ENCODE results near the gene GSS.

Gene GSS

DNA sequence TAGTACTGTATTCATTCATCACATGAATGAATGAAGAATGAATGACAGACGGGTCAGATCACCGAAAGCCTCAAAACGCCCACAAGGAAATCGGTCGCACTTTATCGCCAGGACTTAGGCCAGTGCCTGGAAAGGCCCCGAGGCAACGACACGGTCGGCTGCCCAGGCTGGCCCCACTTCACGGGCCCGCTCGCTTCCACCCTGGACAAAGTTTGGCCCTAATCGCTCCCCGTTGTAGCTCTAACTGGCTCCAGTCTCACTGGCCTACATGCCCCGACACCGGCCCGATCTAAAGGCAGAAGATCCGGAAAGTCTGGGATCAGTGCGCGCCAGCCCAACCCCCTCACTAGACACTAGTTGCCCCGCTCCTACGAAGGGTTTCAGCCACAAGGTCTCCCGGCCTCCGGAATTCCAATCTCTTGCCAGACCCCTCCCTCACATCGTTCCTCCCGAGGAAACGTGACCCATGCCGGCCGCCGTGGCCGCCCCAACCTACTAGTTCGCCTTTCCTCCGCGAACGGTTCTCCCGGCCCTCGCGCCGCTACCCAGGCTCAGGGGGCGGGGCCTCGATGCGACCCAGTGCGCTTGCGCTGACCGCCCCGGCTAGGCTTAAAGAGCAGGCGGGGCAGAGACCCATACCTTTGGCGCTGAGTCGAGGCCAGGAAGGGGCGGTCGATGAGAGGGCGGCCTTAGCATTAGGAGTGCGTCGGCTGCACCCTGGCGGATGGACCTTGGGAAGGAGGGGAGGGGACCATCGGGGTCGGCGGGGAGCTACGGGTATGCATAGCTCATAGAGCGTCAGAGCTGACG is at the start of gene GSS, which contains the start of gene MYH7B:
Gene GSS, minus strand, starts transcription at position 576 of the 810 bp plus-strand sequence. CDS start 3,954 bp downstream, outside the sequence.
Gene MYH7B, plus strand, starts transcription at position 638 of the 810 bp plus-strand sequence. CDS start 22,138 bp downstream, outside the sequence.
- peak; percentile 94 to 96 for DNase-seq (ENCODE audit: low read depth in 2 of 2)

DNA sequence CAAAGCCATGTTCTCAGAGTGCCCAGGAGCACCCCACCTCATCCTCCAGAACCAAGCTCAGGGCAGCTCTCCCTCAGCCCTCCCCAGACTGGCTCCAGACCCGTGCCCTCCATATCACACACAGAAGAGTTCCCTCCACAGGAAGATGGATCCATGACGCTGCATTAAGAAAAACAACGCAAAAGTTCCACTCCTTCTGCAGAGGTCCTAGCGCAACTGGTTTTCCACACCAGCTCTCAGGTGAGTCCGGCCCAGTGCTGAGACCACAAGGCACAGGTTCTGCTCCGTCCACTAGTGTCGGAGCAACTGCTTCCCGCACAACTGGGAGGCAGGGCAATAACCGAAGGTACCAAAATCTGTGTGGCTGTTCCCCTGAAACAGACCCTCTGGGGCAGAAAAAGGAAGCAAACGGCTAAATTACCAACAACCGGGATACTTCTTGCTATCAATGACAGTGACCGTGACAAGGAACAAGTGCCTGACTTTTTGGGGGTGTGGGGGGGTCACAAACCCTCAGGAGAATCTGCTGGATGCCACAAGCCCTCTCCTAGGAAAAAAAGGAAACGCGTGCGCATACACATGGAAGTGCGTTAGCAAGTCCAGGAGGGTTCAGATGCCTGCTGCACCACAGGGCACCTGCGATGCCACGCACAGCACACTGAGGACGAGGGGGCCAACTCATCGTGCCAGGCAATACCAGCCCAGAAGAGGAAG is 49.3 kb upstream of the GSS start:
- DNase-seq (ENCODE audit: low read depth in 2 of 2): no peak

DNA sequence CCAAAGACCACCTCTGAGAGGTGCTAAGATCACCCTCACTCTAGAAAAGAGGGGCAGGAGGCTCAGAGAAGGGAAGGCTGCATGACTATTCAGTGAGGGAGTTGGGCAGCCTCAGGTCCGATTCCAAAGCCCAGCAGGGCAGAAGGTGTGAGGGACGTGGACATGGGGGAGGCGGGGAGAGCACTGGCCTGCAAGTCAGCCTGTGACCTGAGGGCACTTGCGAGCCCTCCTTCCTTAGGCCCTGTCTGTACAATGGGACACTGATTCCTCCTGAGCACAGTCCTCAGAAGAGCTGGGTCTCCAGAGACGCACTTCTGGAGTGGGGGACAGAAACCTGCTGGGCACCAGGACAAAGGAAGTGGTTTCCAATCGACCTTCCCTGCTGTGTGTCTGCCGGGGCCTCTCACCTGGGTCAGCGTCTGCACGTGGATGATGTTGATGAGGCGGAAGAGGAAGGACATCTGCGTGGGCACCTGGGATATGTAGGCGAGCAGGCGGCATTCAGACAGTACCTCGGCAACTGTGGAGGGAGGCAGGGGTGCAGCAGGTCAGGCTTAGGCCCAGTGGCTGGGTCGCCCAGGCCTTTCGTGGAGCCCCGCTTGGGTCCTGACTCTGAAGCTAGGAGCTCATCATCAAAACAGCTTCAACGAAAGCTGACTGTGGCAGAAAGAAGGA is 48.6 kb upstream of the GSS start:
- DNase-seq (ENCODE audit: low read depth in 2 of 2): no peak

DNA sequence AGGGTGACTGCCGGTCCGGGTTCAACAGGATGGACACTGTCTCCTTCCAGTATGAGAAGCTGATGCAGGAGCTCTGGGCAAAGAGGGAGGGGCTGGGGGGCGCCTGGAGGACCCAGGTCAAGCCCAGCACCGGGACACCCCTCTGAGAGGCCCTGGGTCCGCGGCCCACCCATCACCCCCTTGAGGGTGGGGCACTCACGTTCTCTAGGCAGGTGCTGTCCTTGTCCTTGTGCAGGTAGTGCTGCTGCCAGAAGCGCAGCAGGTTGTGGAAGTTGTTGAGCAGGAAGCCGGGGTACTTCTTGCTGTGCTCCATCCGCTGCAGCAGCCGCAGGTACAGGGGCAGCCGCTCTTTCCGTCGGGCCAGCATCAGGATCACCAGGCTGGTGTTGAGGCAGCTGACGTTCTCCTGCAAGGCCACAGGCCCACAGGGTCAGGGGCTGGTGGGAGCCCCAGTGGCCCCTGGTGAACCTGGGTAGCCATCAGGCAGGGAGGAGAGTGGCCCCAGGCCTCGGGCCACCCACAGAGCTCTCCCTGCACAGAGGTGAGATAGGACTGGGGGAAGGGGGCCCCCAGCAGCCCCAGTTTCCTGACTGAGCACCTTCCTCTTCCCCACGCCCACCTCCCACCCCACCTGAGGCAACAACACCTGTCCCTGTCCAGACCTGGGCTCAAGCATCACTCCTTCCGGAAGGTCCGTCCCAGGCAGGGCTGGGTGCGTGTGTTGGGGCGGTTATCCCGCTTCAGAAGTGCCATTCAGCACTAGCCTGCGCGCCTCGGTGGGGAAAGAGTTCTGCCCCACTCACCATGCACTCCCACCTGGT is 47.8 kb upstream of the GSS start:
- no peak for DNase-seq (ENCODE audit: low read depth in 2 of 2)

DNA sequence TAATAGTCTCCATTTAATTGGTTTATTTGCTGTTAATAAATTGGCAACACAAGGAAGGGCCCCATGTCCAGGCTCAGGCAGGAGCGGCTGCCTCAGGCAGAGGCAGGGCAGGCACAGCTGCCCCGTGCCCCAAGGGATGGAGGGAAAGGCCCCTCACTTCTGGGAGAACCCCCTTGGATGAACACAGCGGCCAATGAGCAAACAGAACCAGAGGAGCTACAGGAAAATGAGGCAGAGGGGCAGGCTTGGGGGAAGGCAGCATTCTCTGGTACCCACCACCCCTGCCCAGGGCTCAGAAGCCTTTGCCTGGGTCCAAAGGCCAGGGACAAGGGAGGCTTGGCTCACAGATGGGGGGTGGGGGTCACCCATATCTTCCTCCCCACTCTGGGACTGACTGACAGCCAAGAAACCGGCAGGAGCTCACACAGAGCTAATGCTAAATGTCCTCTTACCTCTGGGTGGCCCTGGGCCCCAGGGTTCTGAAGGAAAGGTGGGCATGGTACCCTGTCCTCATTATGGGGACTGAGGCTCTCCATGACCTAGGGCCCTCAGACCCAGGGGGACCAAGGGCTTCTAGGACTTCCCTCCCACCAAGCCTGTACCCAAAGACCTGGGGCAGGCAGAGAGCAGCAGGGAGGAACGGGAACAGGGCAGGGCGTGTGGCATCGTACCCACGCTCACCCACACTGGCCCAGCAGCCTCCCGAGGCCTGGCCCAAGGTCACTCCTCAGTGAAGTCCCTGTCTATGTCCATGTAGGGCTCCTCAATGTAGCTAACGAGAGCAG is 47.0 kb upstream of the GSS start:
- DNase-seq (ENCODE audit: low read depth in 2 of 2): no peak

DNA sequence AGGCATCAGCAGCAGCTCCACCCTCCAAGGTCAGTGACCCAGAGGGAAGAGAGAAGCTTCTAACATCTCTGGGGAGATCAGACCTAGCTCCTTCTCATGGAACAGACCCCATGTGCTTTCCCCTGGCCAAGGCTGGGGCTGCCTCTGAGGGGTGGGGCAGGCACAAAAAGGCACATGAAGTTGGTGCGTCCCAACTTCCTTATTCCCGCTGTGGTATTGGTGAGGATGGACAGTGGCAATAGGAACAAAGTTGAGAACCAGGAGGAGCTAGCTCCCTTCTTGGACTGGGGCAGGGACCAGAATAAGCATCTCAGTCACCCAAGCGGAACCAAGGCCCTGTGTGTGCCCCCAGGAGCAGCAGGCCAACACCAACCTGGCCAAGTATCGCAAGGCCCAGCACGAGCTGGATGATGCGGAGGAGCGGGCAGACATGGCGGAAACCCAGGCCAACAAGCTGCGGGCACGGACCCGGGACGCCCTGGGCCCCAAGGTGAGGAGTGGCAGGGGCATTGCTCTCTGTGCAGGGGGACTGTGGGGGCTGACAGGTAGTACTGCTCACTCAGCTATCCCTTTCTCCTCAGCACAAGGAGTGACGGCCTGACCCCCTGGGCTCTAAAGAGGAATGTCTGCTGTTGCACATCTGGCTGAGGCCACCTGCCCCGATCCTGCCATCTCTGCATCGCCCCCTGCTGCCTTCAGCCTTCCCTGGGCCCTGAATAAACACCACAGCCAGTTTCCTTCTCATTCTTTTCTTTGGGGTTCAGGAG is 46.2 kb upstream of the GSS start:
- DNase-seq (ENCODE audit: low read depth in 2 of 2): no peak

DNA sequence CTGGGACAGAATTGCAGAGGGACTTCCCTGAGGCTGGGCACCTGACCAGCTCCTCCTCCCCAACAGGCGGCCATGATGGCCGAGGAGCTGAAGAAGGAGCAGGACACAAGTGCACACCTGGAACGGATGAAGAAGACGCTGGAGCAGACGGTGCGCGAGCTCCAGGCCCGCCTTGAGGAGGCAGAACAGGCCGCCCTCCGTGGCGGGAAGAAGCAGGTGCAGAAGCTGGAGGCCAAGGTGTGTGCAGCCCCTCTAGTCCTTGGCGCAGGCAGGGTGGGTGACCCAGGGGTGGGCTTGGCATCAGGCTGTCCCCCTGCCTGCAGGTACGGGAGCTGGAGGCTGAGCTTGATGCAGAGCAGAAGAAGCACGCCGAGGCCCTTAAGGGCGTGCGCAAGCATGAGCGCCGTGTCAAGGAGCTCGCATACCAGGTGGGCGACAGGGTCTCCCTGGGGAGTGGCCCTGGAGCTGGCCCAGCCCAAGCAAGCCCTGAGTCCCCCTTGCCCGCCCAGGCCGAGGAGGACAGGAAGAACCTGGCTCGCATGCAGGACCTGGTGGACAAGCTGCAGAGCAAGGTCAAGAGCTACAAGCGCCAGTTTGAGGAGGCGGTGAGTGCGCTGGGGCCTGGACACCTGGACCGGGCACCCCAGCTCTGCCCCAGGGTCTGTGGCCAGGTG is 45.5 kb upstream of the GSS start:
- no peak for DNase-seq (ENCODE audit: low read depth in 2 of 2)

DNA sequence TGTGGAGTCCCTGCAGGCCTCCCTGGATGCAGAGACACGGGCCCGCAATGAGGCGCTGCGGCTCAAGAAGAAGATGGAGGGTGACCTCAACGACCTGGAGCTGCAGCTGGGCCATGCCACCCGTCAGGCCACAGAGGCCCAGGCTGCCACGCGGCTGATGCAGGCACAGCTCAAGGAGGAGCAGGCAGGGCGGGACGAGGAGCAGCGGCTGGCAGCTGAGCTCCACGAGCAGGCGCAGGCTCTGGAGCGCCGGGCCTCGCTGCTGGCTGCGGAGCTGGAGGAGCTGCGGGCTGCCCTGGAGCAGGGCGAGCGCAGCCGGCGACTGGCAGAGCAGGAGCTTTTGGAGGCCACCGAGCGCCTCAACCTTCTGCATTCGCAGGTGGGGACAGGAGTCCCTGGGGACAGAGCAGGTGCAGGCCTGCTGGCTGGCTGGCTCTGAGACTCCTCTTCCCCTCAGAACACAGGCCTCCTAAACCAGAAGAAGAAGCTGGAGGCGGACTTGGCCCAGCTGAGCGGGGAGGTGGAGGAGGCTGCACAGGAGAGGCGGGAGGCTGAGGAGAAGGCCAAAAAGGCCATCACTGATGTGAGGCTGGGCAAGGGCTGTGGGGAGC is 44.8 kb upstream of the GSS start:
- DNase-seq (ENCODE audit: low read depth in 2 of 2): no peak

DNA sequence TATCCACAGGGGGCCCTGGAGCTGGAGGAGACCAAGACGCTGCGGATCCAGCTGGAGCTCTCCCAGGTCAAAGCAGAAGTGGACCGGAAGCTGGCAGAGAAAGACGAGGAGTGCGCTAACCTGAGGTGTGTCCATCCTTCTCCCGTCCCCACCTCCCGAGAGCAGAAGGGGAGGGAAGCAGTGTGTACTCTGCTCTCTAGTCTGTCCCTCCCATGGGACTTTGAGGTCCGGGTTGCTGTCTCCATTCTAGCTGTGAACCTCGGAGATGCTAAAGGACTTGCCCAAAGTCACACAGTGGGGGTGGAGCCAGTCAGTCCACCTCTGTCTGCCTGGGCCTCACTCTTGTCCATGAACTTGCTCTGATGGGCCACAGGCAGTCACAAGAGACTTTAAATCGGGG is 44.2 kb upstream of the GSS start:
- no peak for DNase-seq (ENCODE audit: low read depth in 2 of 2)

DNA sequence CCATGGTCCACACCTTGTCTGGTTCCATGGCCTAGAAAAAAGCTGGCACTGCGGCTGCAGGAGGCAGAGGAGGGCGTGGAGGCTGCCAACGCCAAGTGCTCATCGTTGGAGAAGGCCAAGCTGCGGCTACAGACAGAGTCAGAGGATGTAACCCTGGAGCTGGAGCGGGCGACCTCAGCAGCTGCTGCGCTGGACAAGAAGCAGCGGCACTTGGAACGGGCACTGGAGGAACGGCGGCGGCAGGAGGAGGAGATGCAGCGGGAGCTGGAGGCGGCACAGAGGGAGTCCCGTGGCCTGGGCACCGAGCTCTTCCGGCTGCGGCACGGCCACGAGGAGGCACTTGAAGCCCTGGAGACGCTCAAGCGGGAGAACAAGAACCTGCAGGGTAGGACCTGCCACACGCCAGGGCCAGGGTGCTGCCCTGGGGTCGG is 43.4 kb upstream of the GSS start:
- DNase-seq (ENCODE audit: low read depth in 2 of 2): no peak

DNA sequence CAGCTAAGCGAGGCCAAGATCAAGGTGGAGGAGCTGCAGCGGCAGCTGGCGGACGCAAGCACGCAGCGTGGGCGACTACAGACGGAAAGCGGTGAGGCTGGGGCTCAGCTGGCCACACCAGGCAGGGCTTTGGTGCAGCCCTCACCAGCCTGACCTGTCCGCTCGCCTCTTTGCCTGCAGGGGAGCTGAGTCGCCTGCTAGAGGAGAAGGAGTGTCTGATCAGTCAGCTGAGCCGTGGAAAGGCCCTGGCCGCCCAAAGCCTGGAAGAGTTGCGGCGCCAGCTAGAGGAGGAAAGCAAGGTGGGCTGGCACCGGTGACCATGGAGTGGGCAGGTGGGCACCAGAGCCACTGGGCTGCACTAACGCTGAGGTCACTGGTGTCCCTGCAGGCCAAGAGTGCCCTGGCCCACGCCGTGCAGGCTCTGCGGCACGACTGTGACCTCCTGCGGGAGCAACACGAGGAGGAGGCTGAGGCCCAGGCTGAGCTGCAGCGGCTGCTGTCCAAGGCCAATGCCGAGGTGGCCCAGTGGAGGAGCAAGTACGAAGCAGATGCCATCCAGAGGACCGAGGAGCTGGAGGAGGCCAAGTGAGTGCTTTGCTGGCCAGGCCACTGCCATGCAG is 42.8 kb upstream of the GSS start:
- no peak for DNase-seq (ENCODE audit: low read depth in 2 of 2)

DNA sequence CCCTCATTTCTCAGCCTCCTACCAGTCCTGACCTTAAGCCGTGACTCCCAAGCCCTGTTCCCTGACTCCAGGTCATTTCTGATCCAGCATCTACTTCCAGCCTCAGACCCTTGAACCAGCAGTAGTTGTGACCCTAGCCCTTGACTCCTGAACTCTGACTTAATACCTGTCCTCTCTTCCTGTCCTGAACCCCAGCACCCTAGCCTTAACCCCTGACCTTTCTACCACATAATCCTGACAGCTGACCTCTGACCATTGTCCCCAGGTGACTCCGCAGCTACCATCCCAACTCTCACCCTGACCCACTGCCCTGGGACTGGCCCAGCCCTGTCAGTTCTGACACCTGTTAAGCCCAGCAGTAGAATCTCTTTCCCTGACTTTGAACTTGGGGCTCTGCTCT is 42.2 kb upstream of the GSS start:
- no peak for DNase-seq (ENCODE audit: low read depth in 2 of 2)

DNA sequence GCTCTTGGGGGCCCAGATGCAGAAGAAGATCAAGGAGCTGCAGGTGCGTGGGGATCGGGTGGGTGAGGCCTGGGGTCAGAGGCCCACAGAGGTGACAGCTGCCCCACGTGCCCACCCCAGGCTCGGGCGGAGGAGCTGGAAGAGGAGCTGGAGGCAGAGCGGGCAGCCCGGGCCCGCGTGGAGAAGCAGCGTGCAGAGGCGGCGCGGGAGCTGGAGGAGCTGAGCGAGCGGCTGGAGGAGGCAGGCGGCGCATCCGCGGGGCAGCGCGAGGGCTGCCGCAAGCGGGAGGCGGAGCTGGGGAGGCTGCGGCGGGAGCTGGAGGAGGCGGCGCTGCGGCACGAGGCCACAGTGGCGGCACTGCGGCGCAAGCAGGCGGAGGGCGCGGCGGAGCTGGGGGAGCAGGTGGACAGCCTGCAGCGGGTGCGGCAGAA is 41.5 kb upstream of the GSS start:
- DNase-seq (ENCODE audit: low read depth in 2 of 2): no peak

DNA sequence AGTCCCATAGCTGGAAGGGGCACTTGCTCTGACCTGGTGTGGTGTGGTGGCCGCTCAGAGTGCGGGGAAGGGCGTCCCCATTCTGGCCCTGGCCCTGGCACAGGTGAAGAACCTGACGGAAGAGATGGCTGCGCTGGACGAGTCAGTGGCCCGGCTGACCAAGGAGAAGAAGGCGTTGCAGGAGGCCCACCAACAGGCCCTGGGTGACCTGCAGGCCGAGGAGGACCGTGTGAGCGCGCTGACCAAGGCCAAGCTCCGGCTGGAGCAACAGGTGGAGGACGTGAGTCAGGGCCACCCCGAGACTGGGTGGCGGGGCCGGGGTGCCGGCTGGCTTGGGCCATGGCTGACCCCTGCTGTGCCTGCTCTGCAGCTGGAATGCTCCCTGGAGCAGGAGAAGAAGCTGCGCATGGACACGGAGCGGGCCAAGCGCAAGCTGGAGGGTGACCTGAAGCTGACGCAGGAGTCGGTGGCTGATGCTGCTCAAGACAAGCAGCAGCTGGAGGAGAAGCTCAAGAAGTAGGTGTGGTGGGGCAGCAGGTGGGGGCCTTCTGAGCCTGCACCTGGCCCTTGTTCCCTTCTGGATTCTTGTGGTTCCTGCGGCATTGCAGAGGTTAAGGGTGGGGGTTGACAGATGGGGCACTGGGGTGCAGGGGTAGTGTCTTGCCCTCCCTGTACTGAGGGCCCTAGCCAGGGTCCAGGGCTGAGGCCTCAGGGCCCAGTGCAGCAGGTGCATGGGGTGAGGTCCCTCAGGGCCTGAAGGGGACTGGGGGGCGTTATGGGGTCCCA is 40.8 kb upstream of the GSS start:
- no peak for DNase-seq (ENCODE audit: low read depth in 2 of 2)

DNA sequence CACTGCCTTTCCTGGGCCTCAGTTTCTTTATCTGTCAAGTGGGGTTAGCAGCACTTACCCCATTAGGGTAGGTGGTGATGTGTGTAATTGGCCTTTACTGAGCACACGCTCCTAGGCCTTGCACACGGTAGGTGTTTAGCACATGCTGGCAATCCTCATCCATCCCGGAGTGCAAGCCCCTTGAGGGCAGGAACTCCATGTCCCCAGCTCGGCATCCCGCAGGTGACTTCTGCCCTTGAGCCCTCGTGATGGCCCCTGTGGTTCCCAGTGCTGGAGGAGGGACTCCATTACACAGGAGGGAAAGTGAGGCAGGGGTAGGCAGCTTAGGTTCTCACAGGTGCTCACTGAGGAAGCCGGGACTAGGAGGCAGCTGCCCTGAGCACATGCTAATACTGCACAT is 40.1 kb upstream of the GSS start:
- DNase-seq (ENCODE audit: low read depth in 2 of 2): no peak

DNA sequence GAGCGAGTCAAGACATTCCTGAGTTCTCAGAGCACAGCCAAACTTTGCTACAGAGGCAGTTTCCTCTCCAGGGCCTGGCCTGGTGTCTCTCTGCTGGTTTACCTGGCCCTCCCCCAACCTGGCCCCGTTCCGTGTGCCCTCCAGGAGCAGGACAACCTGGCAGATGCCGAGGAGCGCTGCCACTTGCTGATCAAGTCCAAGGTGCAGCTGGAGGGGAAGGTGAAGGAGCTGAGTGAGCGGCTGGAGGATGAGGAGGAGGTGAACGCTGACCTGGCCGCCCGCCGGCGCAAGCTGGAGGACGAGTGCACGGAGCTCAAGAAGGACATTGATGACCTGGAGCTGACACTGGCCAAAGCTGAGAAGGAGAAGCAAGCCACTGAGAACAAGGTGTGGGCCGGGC is 39.6 kb upstream of the GSS start:
- no peak for DNase-seq (ENCODE audit: low read depth in 2 of 2)

DNA sequence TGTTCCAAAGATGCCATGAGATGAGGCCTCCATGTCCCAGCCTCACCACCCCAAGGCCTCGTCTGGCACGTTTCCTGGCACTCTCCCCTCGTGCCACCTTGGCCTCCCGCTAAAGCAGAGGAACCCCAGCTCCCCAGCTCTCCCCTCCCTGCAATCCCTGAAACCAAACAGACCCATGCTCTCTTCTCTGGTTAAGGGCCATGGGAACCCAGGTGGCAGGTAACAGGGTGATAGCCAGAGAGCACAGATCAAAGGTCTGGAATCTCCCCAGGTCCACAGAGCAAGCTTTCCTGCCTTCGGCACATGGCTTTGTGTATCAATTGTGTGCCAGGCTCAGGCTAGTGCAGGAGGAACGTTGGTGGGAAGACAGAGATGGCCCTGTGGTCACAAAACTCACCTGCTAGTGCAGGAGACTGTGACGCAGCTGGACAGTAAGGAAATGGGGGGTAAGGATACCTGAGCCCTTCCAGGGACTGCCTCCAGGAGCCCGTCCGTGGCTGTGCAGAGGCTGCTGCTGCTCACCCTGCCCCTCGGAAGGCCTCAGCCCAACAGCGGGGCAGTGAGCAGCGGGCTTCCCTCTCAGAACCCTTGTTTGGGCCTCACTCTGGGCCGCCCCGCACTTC is 39.0 kb upstream of the GSS start:
- no peak for DNase-seq (ENCODE audit: low read depth in 2 of 2)
